ENCODE measurements around the gene TMEM161A.
A peak's percentile ranks its signal among the peaks of the same experiment; 100 is the strongest.
"Not testable (repeated sequence)": the region's sequence is repeated elsewhere in the genome, so short reads cannot be mapped to it uniquely, and the experiment has no call there.

The TMEM161A gene

DNA sequence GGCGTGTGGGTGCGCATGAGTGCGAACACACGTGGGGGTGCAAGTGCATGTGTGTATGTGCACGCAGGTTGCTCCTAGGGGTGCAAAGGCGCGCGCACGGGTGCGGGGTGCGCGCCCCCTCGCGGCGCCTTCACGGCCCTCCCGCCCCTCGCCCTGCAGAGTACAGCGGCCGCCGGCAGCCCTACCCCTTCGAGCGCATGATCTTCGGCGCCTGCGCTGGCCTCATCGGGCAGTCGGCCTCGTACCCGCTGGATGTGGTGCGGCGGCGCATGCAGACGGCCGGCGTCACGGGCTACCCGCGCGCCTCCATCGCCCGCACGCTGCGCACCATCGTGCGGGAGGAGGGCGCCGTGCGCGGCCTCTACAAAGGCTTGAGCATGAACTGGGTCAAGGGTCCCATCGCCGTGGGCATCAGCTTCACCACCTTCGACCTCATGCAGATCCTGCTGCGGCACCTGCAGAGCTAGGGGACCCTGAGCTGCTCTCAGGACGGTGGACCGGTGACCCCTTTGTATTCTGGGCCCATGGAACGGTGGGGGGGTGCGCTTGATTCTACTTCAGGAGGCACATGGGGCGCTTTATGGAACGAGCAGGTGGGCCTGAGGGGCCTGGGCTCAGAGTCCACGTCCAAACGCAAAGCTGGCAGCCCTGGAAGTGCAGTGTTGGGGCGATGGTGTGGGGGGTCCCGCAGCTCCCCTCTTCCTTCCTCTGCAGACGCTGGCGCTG lies 27.7 kb downstream of the TMEM161A start:
- Histone ChIP-seq H3K4me3 (ENCODE audit: low read length) (no peak overlapping the region), H3K27me3 (ENCODE audit: control insufficient read depth, insufficient read depth, low read length) (no peaks in the 10 kb centered on the region), H3K4me1 (ENCODE audit: control insufficient read depth, insufficient read depth, low read length) (no peaks in the 10 kb centered on the region), H3K9ac (ENCODE audit: low read length) (no peak overlapping the region), H3K36me3 (ENCODE audit: control insufficient read depth, insufficient read depth, low read length) (peaks cover 4% of the 10 kb centered on the region), H3K27ac (ENCODE audit: low read depth, low read length) (no peak overlapping the region)

DNA sequence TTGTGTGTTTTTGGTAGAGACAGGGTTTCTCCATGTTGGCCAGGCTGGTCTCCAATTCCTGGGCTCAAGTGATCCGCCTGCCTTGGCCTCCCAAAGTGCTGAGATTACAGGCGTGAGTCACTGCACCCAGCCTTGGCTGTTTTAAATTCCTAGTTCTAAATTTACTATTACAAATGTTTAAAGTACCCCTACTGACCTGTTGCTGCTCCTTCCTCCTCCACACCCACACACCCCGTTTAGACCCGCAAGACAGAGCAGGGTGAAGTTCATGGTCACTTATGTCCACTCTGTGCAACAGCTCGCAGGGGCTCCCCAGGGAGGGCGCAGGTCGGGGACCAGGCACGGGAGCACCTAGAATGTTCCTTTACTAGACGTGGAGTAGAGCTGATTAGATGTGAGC lies 28.7 kb downstream of the TMEM161A start:
- H3K9ac ChIP-seq (ENCODE audit: low read length), result no peak overlapping the region
- H3K27me3 ChIP-seq (ENCODE audit: control insufficient read depth, insufficient read depth, low read length), result no peaks in the 10 kb centered on the region
- no peak overlapping the region for H3K27ac ChIP-seq (ENCODE audit: low read depth, low read length)
- H3K4me1 ChIP-seq (ENCODE audit: control insufficient read depth, insufficient read depth, low read length), result no peaks in the 10 kb centered on the region
- peaks cover 4% of the 10 kb centered on the region for H3K36me3 ChIP-seq (ENCODE audit: control insufficient read depth, insufficient read depth, low read length)
- no peak overlapping the region for H3K4me3 ChIP-seq (ENCODE audit: low read length)

DNA sequence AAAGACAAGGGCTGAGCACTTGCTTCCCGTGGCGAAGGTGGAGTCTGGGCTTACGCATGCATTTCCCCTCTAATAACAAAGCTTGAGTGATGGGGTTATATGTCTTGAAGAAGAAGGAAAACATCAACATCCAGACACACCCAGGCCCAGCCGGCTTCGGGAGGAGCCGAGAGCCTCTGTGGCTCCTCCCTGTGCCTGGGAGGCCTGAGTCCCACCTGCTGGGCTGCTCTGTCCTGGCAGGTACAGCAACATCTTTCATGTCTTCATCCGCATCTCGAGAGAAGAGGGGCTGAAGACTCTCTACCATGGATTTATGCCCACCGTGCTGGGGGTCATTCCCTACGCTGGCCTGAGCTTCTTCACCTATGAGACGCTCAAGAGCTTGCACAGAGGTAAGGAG lies 30.6 kb downstream of the TMEM161A start:
- Histone ChIP-seq H3K27me3 (ENCODE audit: control insufficient read depth, insufficient read depth, low read length) (no peaks in the 10 kb centered on the region), H3K9ac (ENCODE audit: low read length) (no peak overlapping the region), H3K4me3 (ENCODE audit: low read length) (no peak overlapping the region), H3K36me3 (ENCODE audit: control insufficient read depth, insufficient read depth, low read length) (peaks cover 4% of the 10 kb centered on the region), H3K27ac (ENCODE audit: low read depth, low read length) (no peak overlapping the region), H3K4me1 (ENCODE audit: control insufficient read depth, insufficient read depth, low read length) (no peaks in the 10 kb centered on the region)

GRCh38 chr19:19106938-19107337 lies 31.3 kb downstream of the TMEM161A start:
- H3K4me1 ChIP-seq (ENCODE audit: control insufficient read depth, insufficient read depth, low read length); H3K27me3 ChIP-seq (ENCODE audit: control insufficient read depth, insufficient read depth, low read length); H3K4me3 ChIP-seq (ENCODE audit: low read length); H3K36me3 ChIP-seq (ENCODE audit: control insufficient read depth, insufficient read depth, low read length); H3K9ac ChIP-seq (ENCODE audit: low read length); H3K27ac ChIP-seq (ENCODE audit: low read depth, low read length): not testable (repeated sequence)

- H3K4me3 ChIP-seq (ENCODE audit: low read length), result peak overlapping the region; percentile 58
Observed at GRCh38 chr19:19106056-19106551, 32.2 kb downstream of the TMEM161A start.

DNA sequence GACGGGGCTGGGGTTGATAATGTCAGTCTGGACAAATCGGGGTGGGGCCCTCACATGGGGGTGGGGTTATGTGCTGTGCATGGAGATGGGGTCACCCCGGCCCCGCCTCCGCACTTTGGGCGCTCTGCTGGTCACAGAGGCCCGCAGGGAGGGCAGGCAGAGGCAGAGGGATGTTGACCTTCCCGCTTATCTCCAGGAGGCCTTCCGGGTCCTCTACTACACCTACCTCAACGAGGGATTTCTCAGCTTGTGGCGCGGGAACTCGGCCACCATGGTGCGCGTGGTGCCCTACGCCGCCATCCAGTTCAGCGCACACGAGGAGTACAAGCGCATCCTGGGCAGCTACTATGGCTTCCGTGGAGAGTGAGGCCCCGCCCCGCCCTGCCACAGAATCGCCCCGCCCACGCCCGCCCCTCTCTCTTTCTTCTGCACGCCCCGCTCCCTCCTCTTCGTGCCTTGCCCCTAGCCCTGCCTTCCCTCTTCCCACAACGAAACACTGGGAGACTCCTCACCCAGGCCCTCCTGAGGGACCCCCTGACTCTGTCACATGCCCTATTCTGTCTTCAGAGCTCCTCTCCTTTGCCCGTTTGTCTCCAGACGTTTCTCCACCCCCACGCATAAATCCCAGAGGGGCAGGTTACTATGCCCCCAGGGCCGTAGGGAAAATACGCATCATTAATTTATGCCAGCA lies 32.8 kb downstream of the TMEM161A start:
- no peak overlapping the region for H3K27ac ChIP-seq (ENCODE audit: low read depth, low read length)
- H3K9ac ChIP-seq (ENCODE audit: low read length), result no peak overlapping the region
- H3K4me1 ChIP-seq (ENCODE audit: control insufficient read depth, insufficient read depth, low read length), result no peaks in the 10 kb centered on the region
- peaks cover 7% of the 10 kb centered on the region for H3K36me3 ChIP-seq (ENCODE audit: control insufficient read depth, insufficient read depth, low read length)
- peak overlapping the region; percentile 58 for H3K4me3 ChIP-seq (ENCODE audit: low read length)
- no peaks in the 10 kb centered on the region for H3K27me3 ChIP-seq (ENCODE audit: control insufficient read depth, insufficient read depth, low read length)

More at GRCh38 chr19:19106056-19106551, 32.2 kb downstream of the TMEM161A start:
- H3K27me3 ChIP-seq (ENCODE audit: control insufficient read depth, insufficient read depth, low read length), result no peaks in the 10 kb centered on the region
- H3K27ac ChIP-seq (ENCODE audit: low read depth, low read length), result no peak overlapping the region
- peaks cover 6% of the 10 kb centered on the region for H3K36me3 ChIP-seq (ENCODE audit: control insufficient read depth, insufficient read depth, low read length)
- no peak overlapping the region for H3K9ac ChIP-seq (ENCODE audit: low read length)
- no peaks in the 10 kb centered on the region for H3K4me1 ChIP-seq (ENCODE audit: control insufficient read depth, insufficient read depth, low read length)

DNA sequence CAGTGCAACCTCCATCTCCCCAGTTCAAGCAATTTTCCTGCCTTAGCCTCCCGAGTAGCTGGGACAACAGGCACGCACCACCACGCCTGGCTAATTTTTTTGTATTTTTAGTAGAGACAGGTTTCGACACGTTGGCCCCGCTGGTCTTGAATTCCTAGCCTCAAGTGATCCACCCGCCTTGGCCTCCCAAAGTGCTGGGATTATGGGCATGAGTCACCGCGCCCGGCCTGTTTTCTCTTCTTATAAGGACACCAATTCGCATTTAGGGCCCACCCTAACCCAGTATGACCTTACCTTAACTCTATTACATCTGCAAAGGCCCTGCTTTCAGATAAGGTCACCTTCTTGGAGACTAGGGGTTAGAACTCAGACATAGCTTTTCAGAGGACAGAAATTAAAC lies 35.1 kb downstream of the TMEM161A start:
- Histone ChIP-seq H3K27me3 (ENCODE audit: control insufficient read depth, insufficient read depth, low read length) (no peaks in the 10 kb centered on the region), H3K4me1 (ENCODE audit: control insufficient read depth, insufficient read depth, low read length) (no peaks in the 10 kb centered on the region), H3K9ac (ENCODE audit: low read length) (no peak overlapping the region), H3K36me3 (ENCODE audit: control insufficient read depth, insufficient read depth, low read length) (peaks cover 10% of the 10 kb centered on the region), H3K27ac (ENCODE audit: low read depth, low read length) (no peak overlapping the region), H3K4me3 (ENCODE audit: low read length) (no peak overlapping the region)

GRCh38 chr19:19102566-19102965 lies 35.7 kb downstream of the TMEM161A start:
- H3K27me3 ChIP-seq (ENCODE audit: control insufficient read depth, insufficient read depth, low read length); H3K4me3 ChIP-seq (ENCODE audit: low read length); H3K4me1 ChIP-seq (ENCODE audit: control insufficient read depth, insufficient read depth, low read length); H3K9ac ChIP-seq (ENCODE audit: low read length); H3K27ac ChIP-seq (ENCODE audit: low read depth, low read length); H3K36me3 ChIP-seq (ENCODE audit: control insufficient read depth, insufficient read depth, low read length): not testable (repeated sequence)

DNA sequence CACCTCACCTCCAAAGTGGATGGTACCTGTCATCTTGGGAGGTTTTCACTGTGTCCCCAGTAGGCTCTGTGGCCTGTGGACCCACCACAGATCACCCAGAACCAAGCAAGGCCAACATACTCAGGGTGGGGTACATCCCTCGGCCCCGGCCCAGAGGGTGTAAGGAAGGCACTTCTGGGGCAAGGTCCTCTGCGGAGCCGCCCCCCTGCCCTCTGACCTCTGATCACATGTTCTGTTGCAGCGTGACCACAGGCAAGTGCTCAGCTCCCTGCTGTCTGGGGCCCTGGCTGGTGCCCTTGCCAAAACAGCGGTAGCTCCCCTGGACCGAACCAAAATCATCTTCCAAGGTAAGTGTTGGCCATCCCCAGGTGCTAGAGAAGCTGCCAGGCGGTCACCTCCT lies 36.7 kb downstream of the TMEM161A start:
- no peak overlapping the region for H3K9ac ChIP-seq (ENCODE audit: low read length)
- no peaks in the 10 kb centered on the region for H3K4me1 ChIP-seq (ENCODE audit: control insufficient read depth, insufficient read depth, low read length)
- peaks cover 6% of the 10 kb centered on the region for H3K36me3 ChIP-seq (ENCODE audit: control insufficient read depth, insufficient read depth, low read length)
- no peaks in the 10 kb centered on the region for H3K27me3 ChIP-seq (ENCODE audit: control insufficient read depth, insufficient read depth, low read length)
- H3K4me3 ChIP-seq (ENCODE audit: low read length), result no peak overlapping the region
- no peak overlapping the region for H3K27ac ChIP-seq (ENCODE audit: low read depth, low read length)

- no peak overlapping the region for H3K27ac ChIP-seq (ENCODE audit: low read depth, low read length)
- H3K4me3 ChIP-seq (ENCODE audit: low read length), result no peak overlapping the region
- H3K4me1 ChIP-seq (ENCODE audit: control insufficient read depth, insufficient read depth, low read length), result no peaks in the 10 kb centered on the region
- no peak overlapping the region for H3K9ac ChIP-seq (ENCODE audit: low read length)
- H3K27me3 ChIP-seq (ENCODE audit: control insufficient read depth, insufficient read depth, low read length), result no peaks in the 10 kb centered on the region
- H3K36me3 ChIP-seq (ENCODE audit: control insufficient read depth, insufficient read depth, low read length), result peaks cover 6% of the 10 kb centered on the region
Observed at GRCh38 chr19:19098703-19099632, 39.3 kb downstream of the TMEM161A start.

DNA sequence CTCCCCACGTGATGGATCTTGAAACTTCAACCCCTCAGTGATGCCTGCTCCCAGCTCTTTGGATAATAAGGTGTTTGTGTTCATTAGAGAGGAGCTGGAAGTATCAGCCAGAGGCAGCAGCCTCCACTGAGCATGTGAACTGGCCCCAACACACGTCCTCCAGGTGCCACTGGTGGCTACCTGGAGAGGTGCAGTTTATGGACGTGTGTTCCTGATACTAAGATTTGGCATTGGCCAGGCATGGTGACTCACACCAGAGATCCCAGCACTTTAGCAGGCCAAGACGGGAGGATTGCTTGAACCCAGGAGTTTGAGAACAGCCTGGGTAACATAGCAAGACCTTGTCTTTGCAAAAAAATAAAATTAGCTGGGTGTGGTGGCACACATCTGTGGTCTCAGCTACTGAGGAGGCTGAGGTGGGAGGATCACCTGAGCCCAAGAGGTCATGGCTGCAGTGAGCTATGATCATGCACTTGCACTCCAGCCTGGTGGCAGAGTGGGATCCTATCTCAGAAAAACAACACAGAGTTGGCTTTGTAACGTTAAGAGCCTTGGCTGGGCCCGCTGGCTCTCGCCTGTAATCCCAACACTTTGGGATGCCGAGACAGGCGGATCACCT lies 40.1 kb downstream of the TMEM161A start:
- no peaks in the 10 kb centered on the region for H3K4me1 ChIP-seq (ENCODE audit: control insufficient read depth, insufficient read depth, low read length)
- peaks cover 6% of the 10 kb centered on the region for H3K36me3 ChIP-seq (ENCODE audit: control insufficient read depth, insufficient read depth, low read length)
- no peaks in the 10 kb centered on the region for H3K27me3 ChIP-seq (ENCODE audit: control insufficient read depth, insufficient read depth, low read length)
- H3K4me3 ChIP-seq (ENCODE audit: low read length), result no peak overlapping the region
- no peak overlapping the region for H3K27ac ChIP-seq (ENCODE audit: low read depth, low read length)
- H3K9ac ChIP-seq (ENCODE audit: low read length), result no peak overlapping the region

Data from rectal smooth muscle tissue (tissue), 1 donor.